Activated CD4-positive, alpha-beta T cell treated with anti-CD3 and anti-CD28 coated beads, Interleukin-2, Interleukin-4, amounts not matched to agents 100 ng/mL and 50 ng/mL, durations not matched to agents 16 hours and 8 hours (primary cell): ENCODE results near the gene LAMA3.
A peak's percentile ranks its signal among the peaks of the same experiment; 100 is the strongest.

ENCODE experiments used
- DNase-seq: peaks from one replicate; pipeline ENCODE4 v3.0.0-alpha.2; 2020; ENCODE audit warnings: low spot score

LAMA3 gene

DNA sequence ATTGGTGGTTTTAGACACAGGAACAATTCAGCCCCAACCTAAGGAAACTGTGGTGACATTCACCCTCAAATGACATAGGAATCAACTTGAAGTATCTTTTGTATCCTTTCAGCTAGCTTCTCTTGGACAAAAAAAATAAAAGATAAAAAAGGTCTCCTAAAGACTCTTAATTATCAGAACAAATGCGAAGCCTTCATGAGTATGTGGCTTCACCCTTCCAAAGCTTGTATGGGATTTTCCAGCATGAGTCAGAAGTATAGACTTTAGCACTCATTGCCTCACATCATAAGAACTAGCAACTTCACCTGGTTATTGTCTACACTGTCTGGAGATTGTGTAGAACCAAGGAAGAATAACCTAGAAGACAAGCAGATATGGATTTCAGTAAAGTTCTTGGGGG, 135.4 kb downstream of the LAMA3 start:
- DNase-seq, result no peak

DNA sequence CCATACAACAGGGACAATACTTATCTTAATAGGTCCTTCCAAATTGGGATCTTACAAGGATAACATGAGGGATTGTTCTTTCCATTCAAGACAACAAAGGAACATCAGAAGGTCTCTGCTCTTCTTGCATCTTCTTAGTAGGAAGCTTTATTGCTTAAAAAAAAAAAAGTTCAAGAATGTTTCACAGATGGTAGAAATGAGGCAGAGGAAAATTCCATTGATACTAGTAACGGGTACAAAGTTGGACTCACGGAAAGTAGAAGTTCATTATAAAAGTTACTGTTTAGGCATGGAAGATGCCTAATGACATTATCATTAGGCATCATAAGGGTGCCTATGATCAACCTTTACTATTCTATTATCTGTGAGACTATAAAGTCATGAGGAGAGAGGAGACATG, 136.2 kb downstream of the LAMA3 start:
- no peak for DNase-seq

DNA sequence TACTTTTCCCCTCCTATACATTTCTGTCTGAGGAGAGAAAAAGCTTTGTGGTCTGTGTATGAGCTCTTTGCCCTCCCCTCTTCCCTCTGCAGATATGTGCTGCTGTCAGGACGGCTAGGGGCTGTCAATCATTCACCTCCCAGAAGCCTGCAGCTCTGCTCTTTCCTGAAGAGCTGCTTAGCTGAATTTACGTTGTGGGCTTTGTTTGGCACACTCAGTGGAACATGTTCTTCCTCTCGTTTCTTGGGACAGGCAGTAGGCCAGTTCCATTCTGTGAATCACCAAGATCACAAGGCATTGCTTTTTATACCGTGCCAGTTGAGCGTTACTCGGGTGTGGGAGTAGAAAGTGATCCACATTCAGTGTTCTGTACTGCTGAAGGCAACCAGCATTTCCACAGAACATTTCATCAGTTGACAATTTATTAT, 136.7 kb downstream of the LAMA3 start:
- DNase-seq, result no peak

DNA sequence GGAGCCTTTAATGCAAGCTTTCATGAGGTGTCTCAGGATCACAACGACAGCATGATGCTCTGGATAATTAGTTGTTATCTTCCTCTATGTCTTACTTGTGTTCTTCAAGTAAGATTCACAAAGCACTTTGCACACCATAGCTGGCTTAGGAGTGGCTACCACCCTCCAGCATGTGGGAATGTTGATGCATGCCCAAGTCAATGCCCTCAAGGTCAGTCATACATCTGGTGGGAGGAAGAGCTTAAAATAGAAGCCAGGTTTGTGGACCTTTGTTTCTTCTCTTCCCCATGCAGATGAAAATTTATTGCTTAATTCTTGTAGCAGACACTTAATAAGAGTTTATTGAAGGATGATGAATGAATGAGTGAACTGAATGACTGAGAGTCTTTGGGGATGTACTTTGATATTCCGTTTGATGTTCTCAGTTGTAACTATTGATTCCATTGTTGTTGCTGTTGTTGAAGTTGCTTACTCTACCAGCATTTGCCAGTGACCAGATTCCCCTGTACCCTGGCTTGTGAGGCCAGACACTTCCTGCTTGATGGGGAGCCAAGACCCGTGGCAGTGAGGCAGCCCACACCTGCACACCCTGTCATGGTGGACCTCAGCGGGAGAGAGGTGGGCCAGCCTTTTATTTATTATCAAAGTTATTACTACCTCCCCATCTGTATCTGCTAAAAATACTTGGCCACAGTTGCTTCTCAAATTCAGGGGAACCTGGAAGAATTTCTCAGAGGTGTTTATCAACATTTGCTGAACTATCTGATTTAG, 137.8 kb downstream of the LAMA3 start:
- DNase-seq, result no peak

DNA sequence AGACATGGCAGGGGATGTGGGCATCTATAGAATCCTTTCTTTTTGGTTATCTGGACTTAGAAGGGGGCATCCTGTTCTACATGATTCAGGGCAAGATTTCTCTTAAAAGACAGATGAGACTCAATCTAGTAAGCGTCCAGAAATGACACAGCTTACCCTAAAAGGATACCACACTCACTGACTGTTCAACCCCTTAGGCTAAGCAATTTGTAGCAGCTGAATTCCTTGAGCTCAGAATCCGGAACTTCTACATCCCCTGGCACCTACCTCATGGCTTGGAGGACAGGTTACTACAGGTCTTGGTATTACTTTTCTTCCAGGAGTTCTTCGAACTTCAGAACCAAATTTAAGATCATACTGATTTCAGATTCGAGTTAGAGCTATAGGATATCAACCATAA, 138.4 kb downstream of the LAMA3 start:
- no peak for DNase-seq

DNA sequence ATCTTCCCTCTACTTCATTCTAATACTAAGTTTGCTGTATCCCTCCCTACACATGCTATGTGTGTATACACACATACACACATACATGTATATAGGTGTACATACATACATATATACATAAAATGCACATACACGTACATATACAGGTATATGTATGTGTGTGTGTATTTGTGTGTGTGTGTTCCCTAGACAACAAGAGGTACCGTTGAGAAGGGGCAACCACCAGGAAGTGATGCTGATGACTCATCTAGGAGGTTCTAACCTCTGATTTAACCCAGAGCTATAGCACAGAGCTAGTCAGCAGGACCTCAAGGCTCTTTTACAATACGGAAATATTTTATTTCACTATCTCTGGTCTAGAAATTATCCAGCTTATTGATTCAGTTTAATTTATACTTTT, 139.2 kb downstream of the LAMA3 start:
- DNase-seq, result peak; percentile 85

DNA sequence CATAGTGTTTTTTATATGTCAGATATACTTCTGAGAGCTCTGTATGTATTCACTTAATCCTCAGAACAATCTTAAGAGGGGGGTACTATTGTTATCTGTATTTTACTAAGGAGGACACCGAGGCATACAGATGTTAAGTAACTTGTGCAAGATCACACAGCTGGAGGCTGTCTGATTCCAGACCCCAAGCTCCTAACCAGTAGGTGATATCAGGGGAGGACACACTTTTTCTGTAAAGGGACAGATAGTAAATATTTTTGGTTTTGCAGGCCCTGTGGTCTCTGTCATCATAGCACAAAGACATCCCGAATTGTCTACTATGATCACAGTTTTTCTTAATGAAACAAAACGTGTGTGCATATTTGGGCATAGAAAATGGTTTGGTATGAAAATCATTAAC, 143.7 kb downstream of the LAMA3 start:
- no peak for DNase-seq

DNA sequence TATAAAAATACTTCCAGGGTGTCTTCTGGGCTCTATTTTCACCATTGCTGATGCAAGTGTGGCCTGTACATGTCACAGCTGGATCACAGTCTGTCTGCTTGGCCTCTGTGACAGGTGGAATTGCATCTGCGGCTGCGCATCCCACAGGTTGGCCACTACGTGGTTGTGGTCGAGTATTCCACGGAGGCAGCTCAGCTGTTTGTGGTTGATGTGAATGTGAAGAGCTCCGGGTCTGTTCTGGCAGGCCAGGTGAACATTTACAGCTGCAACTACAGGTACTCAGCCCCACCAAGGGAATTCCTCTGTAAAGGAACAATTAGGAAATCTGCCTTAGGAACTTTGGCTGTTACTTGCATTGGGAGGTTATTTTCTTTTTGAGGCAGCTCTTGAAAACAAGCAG, 144.5 kb downstream of the LAMA3 start:
- no peak for DNase-seq

DNA sequence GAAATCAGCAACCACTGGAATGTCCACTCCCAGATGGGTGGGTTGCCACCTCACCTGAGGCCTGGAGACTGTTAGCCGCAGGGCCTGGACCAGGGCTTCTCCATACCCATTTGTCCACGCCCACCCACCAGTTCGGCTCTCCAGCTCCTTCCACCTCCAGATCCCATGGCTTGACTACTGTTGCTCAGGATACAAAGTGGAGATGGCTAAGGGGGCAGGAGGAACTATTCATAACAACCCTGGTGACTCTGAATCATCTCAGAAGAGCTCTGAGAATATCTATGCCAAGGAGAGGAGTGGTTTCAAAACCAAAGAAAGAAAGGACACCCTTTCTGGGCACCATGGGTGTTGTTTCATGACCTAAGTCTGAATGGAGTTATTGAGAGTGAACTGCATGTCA, 145.8 kb downstream of the LAMA3 start:
- DNase-seq, result peak; percentile 9

DNA sequence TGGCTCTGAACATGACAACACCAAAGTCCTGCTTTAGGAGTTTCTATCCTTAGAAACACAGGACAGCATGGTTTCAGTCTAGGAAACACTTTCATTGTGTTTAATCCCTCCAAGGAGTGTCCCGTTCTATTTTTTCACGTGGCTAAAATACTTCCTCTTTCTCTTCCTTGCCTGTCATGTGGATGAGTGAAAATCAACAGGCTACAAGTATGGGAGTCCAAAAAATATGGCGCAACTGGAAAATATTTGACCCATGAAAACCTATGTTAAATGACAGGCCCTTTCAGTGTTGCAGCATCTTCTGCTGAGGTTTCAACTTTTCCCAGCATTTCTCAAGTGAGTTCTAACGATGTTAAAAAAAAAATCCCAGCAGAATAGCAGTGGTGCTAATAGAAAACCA, 146.3 kb downstream of the LAMA3 start:
- no peak for DNase-seq

DNA sequence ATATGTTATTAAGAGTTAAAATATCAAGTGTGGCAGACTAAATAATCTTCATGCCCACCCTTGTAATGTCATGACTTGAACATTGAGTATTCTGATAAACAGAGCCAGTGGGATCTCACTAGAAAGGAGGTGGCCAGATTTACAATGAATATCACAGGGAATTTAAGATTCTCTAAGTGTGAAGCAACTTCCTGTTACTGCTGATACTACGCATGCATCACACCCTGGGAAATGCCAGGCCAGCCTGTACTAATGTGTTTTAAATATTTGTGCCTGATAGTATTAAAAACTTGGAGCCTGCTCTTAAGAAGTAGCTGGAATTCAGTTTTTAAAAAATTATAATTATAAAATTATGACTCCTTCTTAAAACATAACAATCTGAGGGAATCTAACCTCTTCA, 148.3 kb downstream of the LAMA3 start:
- DNase-seq, result no peak

DNA sequence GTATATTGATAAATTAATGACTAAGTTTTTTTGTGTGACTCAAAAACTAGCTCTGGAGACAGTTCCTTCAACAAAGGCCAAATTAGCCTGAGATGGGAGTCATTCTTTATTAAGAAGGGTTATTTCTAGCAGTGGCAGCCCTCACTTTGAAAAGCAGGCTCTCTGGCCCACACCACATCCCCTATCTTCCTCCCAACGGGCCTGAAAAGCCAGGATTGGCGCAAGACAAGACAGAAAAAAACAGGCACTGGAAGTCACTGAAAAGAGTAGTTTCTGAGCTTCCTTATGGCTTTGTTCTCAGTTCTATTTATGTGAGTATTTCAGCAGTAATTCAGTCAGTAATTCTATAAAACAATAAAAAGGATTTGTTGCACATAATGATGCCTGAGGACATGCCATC, 149.0 kb downstream of the LAMA3 start:
- DNase-seq, result no peak

DNA sequence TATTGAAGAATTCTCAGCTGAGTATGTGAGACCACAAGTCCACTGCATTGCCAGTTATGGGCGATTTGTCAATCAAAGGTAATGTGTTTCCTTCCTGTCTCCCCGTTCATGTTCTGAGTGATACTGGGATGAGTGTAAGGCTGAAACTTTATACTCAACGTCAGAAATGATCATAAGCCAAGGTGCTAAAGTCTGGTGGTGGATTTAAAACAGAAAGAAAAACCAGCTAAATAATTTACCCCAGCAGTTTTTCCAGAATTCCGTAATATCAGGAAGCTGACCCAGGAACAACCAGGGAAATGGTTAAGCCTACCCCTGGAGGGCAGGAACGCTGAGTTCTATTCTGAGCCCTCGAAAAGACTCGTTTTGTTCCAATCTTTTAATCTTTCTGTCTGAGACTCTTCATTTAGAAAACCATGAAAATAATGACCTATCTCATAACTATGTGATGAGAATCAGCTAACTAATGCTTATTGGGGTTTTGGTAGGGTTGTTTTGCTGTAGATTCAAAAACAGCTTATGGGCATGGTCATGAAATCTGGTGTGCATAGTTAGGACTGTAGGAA, 149.6 kb downstream of the LAMA3 start:
- peak; percentile 71 for DNase-seq

DNA sequence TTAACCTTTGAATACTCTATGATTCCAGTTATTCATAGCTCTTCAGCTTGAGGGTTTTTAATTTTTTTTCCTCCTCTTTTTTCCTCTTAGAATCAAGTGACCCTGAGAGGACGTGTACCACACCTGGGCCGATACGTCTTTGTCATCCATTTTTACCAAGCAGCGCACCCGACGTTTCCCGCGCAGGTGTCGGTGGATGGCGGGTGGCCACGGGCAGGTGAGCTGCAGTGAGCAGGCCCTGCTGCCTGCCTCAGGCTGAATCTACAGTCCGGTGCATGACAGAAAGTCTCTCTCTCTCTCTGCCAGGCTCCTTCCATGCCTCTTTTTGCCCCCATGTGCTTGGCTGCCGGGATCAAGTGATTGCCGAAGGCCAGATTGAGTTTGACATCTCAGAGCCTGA, 153.1 kb downstream of the LAMA3 start:
- DNase-seq, result no peak

DNA sequence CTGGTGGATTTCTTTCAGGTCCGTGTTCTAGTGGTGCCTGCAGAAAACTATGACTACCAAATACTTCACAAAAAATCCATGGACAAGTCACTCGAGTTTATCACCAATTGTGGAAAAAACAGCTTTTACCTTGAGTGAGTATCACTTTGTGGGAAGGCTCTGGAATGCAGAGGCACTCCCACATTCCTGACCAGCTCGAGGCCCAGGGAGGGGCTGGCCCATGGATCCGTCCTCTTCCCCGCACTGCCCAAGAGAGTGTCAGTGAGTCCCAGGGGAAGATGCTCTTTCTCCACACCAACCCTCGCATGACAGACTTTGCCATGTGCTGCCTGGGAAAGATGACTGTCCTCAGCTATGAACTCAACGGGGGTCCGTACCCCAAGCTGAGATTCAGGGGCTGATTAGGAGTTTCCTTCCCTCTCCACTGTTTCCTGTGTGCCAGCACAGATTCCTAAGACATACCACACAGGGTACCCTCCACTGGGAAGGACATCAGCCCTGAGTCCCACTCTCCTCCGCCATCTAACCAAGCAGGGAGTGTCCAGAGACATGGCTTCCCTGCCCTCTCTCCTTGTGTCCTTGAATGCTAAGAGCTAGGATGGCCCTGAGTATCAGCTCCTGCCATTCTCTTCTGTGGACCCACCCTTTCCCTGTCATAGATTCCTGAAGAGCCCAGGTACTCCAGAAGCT, 155.9 kb downstream of the LAMA3 start:
- DNase-seq, result no peak

DNA sequence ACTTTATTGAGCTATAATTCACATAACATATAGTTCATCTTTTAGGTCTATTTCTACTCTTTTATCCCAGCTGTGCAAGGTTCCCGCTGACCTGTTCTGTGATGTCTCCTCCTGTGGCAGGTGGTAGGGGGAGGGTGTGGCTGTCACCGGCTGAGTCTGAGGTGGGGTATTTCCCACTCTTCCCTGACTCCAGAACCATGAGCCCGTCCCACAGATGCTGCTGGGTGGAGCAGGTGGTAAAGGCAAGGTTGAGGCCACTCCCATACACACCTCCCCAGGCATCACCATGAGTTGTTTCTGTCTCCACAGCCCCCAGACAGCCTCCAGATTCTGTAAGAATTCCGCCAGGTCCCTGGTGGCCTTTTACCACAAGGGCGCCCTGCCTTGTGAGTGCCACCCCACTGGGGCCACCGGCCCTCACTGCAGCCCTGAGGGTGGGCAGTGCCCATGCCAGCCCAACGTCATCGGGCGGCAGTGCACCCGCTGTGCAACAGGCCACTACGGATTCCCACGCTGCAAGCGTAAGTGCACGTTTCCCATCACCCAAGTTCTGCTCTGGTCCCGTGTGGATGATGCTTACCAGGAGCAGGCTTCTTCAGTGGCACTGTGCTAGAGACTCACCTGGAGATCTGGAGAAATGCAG, 156.9 kb downstream of the LAMA3 start:
- no peak for DNase-seq

DNA sequence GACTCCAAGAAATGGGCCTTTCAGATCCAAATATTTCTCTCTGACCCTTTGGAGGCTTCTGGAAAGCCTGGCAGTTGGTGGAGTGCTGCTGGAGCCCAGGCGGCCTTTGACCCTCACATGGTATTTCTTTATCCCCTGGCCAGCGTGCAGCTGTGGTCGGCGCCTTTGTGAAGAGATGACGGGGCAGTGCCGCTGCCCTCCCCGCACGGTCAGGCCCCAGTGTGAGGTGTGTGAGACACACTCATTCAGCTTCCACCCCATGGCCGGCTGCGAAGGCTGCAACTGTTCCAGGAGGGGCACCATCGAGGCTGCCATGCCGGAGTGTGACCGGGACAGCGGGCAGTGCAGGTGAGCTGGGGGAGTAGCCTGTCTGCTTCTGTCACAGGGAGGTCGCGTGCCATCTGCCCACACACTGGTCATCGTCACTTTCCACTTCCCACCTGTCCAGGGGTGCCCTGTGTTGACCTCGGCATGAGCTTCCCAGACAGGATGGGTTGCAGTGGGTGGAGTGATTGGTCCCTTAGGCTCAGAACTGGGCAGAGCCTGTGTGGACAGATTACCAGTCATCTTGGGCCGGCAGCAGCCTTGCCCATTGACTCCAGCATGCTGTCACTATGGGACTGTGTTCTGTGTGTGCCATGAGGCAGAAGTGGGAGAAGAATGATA, 158.2 kb downstream of the LAMA3 start:
- no peak for DNase-seq

DNA sequence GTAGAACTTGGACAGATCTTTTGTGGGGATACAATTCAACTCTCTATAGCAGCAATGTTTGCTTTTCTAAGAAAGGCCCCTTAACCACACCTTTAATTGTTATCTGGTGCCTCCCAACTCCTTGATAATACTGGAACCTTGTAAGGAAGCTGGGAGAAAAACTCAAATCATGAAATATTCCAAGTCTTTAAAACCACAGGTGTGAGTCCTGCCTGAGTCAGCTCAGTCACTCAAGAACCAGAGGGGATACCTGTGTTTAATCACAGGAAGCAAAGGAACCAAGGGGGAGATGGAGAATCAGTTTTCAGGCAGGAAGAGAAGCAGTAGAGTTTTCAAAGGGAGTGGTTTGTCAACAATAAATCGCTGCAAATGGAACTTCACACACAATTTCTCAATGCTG, 159.9 kb downstream of the LAMA3 start:
- DNase-seq, result no peak

DNA sequence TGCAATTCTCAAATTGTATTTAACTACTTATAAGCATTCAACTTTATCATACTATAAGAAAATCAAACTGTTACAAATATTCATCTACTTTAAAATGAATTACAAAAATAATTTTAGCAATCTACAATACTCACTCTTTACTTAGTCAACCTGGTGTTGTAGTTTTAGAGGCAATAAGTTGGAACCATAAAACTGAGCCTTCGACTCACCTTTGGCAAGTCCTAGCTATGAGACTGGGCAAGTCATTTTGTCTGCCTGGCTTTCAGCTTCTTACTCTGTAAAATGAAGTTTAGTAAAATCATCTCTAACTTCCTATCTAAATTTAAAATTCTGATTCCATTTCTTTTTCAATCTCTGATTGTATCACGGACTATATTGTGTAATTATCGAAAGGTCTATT, 161.0 kb downstream of the LAMA3 start:
- no peak for DNase-seq

DNA sequence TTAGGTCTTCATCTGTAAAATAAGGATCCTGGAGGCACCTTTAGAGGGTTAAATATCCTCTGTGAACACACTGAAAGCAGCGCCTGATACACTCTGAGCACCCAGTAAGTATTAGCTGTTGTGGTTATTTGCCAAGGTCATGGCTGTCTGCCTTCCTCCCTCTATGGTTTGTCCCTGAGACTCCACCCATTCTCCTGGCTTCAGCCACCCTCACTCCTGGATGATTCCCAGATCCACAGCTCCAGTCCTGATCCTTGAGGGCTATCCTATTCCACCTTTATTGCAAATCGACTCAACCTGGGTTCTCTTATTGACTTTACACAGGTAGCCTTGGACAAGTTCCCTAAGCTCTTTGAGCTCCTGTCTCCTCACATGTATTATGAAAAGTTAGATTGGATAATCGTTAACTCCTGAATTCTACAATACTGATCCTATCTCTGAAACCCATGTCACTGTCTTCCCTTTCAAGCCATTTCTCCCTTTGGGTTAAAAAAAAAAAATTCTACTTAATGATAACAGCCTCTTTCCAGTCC, 162.3 kb downstream of the LAMA3 start:
- no peak for DNase-seq

DNA sequence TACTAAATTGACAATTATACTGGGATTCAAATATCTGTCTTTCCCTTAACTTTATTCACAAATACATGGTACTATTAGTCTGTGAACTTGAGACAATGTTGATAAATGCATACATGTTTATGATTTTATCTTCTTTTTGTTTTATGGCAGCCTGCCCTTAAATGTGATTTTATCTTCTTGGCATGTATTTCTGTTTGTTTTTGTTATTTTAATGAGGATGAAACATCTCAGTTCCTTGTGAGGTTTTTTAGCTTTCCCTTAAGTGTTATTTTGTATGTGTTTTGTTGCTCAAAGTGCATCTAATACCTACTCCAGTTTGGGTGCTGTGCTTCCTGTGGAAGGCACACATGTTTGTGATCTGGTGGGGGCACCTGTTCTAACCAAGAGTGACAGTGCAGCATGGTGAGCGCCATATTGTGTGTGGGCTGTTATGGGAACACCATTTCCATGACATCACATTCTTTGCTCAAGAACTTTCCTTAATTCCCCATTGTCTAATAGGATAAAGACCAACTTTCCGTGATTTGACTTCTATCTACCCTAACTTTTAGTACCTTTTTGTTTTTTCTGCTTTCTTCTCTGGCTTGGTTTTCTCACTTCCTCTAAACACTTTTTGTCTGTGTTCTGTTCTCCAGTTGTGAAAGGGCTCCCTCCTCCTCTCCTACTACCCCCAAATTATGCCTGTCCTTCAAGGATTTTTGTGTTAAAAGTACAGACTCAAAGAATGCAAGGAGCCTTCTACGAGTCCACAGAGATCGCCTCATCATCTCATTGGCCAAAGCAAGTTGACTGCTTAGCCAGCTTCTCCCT, 163.2 kb downstream of the LAMA3 start:
- DNase-seq, result no peak
